ENCODE results near the gene XPA.
A peak's percentile ranks its signal among the peaks of the same experiment; 100 is the strongest.

The XPA gene

DNA sequence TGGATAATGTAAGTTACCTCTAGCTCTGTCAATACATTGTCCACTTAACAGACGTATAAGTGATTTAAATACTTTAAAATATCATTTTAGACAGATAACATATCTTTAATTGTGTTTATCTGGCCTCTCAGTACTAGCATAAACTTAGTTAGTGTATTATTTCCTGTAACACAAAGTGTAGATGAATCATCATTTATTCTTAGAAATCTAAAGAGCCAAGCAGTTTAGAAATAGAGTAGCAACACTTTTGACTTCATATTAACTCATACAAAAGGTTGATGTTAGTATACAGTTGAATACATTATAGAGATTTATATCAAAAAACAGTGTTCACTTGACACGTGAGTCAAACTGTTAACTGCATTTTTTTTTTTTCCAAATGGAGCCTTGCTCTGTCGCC lies 45.5 kb downstream of the XPA start:
- DNase-seq (ENCODE audit: low read depth in 2 of 2): no peak

DNA sequence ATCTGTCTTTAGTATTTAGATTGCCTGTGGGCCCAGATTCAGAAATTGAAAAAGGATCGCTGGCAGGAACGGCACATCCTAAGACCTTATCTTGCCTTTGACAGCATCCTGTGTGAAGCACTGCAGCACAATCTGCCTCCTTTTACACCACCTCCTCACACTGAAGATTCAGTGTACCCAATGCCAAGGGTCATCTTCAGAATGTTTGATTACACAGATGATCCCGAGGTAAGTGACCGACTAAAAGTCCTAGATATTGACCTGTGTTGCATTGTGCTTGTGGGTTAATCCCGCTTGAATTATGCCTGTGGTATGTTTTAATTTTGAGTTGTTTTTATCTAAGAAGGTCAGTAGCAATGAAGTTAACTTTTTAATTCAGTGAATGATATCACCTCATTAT lies 49.1 kb downstream of the XPA start:
- no peak for DNase-seq (ENCODE audit: low read depth in 2 of 2)

DNA sequence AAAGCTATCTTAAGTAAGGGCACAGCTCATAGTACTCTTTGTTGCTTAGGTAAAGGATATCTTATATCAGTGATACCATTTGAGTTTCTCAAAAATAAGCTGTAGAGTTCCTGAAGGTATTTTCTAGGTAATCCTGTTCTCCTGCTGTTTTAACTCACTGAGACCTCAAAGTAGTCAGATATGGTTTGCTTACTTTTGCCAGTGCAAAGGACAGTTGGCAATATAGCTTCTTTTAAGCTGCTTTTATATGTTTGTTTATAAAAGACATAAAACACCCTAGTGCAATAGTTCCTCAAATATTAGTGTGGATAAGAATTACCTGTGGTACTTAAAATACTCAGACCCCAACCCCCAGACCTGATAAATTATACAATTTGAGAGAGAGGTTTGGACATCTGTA lies 51.4 kb downstream of the XPA start:
- DNase-seq (ENCODE audit: low read depth in 2 of 2): no peak

DNA sequence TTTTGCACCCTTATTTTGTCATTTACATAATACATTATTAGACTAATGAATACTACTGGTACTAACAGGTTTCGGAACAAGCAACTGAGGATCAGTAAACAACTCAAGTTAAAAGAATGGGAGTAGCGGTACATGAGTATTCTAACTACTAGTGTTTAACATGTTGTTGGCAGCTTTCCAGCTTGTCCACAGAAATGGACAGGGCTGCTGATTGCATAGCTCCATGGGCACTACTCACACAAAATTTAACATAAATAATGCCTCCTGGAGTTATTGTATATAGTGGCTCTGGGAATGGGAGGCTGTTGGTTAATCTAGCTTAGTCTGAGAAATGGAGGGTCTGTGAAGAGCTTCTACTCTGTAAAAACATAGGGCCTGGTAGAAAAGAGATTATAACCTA lies 56.8 kb downstream of the XPA start:
- no peak for DNase-seq (ENCODE audit: low read depth in 2 of 2)

DNA sequence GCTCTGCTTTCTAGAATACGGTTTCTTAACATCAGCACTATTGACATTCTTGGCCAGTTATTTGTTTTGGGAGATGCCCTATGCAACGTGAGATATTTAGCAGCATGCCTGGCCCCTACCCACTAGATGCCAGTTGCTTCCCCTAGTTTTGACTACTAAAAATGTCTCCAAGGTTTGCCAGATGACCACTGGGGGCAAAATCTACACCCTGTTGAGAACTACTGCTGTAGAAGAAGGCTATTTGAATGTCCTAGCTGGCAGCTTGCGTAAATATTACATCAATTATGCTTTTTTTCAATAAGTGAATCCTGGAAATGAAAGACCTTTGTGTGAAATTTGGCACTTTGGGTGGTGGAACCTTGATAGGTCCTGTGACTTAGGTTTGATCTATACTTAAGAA lies 58.5 kb downstream of the XPA start:
- DNase-seq (ENCODE audit: low read depth in 2 of 2): no peak

DNA sequence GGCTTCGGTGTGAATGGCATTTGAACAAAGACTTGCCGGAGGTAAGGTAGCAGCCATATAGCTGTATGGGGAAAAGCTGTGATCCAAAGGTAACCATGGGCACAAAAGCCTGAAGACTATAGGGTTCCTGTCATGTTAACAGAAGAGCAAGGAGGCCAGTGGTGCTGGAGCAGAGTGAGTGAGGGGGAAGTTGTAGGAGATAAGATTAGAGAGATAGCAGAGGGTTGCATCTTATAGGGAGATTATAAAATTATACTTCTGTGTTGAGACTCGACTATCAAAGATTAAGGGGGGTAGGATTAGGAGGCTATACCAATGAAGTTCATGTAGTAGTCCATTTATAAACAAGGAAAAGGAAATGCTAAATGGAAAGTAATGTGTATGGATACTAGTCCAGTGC lies 60.2 kb downstream of the XPA start:
- DNase-seq (ENCODE audit: low read depth in 2 of 2): no peak

DNA sequence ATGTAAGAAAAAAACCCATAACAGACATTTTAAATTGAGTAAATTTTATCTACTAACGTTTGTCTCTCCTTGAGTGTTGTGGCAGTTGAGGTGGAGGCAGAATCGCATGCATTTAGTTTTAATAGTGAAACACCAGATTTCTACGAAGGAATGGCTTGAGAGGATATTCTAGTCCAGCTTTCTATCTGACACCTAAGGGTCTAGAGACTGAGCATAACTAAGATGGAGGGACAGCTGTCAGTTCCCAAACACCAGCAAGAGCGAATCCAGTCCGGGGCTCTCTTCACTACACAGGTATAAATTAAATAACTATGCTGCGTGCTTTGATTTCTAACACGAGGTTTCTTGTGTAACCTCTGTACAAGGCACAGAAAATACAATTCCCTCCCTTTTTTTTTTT lies 62.1 kb downstream of the XPA start:
- DNase-seq (ENCODE audit: low read depth in 2 of 2): no peak

DNA sequence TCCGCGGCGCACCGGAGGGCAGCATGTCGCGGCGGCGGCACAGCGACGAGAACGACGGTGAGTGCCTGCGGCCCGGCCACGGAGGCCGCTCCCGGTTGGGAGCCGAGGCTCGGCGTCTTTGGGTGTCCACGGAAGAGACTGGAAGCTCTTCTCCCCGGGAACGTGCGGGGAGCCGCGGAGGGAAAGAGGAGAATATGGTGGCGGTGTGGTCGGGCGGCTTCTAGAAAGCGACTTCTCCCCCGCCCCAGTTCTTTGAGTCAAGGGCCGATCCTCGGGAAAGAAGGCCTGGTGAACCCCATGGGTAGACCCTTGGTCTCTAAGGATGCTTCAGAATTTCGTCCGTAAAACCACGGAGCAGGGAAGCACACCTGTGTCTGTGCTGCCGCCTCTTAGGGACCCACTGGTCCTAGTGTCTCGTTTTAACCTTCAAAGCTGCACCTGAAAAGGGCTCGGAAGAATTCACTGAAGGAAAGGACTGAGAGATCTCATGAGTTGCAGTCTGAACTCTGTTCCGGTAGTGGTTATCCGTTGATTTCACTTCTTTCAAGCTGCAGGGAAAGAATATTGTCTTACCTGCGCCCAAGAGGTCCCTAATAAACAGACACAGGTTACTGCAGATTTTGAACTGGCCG lies 63.2 kb downstream of the XPA start:
- no peak for DNase-seq (ENCODE audit: low read depth in 2 of 2)

DNA sequence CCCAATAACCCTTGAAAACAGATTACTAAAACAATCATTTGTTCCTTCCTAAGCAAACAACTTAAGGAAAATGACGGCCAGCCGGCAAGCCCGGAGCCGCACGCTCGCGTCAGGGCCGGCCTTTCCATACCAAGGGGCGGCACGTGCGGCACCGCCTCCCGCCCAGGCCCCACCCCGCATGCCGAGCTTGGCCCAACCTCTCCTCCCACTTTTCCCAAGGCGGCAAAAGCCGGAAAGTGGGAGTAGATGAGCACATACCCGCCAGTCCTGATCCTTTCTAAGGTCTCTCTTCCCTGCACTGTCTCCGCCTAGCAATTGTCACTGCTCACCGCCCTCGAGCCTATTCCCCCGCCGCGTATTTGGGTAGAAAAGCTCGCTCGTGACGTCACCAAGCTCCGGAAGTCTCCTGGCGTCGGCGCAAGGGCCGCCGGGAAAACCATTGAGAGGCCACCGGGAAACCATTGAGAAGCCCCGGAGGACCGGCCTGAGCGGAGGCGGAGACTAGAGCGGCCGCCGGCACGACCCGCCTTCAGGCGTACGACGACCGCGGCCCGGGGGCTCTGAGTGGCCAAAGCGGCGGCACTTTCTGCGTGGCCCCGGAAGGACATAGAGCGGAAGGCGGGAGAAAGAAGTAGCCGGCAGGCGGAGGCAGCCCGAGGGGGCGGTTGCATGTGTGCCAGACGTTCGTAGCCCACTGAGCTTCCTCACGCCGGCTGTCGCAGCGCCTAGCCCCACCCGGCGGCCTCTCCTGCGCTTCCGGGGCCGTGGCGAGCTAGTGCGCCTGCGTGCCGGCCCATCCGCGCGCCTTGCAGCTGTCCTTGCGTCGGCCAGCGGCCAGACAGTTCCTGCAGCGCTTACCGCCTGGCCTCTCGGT lies 63.9 kb downstream of the XPA start, which contains the start of the genes NCBP1 and TSTD2:
TSS of gene NCBP1 (plus strand) at position 837 of the 874 bp plus-strand sequence. CDS start 61 bp downstream, outside the sequence.
TSS of gene TSTD2 (minus strand) at position 384 of the 874 bp plus-strand sequence. CDS start 5,806 bp downstream, outside the sequence.
- peak; percentile 91 for DNase-seq (ENCODE audit: low read depth in 2 of 2)

DNA sequence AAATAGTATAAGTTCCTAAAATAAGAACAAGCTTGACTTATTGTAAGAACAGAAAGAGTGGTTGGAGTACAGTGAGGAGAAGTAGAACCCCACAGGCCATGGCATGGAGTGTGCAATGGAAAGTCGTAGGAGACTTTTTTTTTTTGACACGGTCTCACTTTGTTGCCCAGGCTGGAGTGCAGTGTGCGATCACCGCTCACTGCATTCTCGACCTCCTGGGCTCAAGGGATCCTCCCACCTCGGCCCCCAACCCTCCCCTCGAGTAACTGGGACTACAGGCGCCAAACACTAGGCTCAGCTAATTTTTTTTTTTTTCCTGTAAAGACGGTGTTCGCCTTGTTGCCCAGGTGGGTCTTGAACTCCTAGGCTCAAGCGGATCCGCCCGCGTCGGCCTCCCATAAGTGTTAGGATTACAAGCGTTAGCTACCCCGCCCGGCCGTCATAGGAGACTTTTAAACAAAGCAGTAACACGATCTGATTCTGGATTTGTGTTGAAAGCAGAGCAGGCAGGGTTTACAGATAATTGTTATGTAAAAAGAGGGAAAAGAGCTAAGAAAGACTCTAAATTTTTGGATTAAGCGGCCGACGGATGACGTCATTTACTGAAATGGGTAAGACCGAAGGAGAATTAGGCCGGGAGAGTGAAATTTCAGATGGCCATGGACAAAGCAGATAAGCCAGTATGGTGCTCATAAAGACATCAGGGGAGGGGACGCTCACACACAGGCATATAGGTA lies 64.7 kb downstream of the XPA start:
- DNase-seq (ENCODE audit: low read depth in 2 of 2): no peak

DNA sequence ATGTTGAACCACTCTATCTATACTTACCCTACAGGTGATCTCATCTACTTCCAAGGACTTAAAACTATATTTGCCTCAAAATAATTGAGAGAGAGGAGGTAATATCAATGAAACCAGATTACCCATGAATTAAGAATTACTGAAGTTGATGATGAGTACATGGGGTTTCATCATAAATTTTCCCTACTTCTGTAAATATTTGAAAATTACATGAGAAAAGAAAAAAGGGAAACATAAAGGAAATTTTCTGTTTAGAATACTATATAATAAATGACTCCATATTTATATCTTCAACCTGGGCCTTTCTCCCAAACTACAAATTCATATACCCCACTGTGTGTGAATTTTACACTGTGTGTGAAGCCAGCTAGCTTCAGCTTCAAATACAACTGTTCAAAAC lies 66.5 kb downstream of the XPA start:
- DNase-seq (ENCODE audit: low read depth in 2 of 2): no peak

DNA sequence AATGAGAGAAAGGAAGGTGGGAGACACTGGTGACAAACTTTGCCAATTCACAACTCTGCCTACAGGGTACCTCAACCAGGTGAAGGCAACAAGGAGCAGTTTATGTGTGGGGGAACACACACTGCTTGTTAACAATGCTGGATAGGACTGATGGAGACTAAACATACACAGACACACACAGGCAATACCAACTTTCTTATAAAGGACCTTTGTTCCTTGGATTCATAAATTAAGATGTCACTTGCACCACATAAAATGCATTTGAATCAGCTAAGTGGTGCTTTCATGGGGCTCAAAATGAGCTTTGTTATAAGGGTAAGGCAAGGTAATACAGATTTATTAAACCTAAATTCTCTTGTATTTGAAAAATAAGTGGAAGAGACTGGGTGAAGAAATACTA lies 68.0 kb downstream of the XPA start:
- DNase-seq (ENCODE audit: low read depth in 2 of 2): no peak

DNA sequence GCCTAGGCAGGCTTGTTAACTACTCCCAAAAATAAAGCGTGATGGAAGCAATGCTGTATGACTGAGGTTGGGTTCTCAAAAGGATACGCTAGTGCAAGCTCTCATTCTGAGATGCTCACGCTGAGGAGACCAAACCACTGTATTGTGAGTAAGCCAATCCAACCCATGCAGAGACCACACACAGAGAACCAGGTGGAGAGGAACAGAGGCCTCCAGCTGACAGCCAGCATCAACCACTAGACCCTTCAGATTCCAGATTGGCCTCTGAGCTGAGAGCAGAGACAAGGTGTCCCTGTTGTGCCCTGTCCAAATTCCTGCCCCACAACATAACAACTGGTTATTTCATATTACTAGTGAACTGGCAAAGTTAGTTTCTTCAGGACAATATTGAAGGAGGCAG lies 68.5 kb downstream of the XPA start:
- DNase-seq (ENCODE audit: low read depth in 2 of 2): no peak

DNA sequence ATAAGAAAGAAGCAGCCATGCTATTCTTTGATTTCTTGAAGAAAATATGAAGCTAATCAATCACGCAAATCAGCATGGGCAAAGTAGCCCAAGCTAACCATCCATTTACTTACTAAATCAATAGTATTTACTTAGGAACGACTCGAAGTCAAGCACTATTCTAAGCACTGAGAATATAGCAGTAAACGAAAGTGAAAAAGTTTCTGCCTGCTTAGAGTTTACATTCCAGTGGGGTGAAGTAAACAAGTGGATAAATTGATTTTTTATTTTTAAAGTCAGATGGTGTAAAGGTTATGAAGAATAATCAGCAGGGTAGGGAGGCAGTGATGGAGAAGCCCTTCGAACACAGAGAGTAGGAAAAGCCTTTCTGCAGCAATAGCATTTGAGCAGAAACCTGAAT lies 69.5 kb downstream of the XPA start:
- DNase-seq (ENCODE audit: low read depth in 2 of 2): no peak

DNA sequence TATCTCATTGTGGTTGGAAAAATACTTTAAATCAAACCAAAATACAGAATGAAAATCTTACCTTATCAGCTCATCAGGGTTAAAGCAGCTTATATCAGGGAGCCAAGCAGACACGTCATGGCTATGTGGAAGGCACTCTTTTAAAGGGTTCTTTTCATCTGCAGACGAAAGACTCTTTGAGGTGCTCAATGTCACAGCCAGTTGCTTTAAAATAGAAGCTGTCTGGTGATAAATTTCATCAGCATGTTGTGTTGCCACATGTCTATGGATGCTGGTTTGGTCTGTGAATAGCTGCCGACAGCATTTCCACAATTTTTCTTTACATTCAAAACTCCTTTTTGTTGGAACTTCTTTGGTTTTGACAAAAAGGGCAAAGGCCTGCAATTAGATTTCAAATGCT lies 71.5 kb downstream of the XPA start:
- no peak for DNase-seq (ENCODE audit: low read depth in 2 of 2)
